Neural progenitor cell (in vitro differentiated cells): ENCODE data around the gene CALHM2.

Experiments
- CTCF ChIP-seq: fragments of 200-600 bp; sonication (generic); IDR thresholded peaks from 2 replicates; pipeline ENCODE4 v1.5.1; 2017; ENCODE audit warnings: antibody characterized with exemption, mild to moderate bottlenecking
- EZH2 ChIP-seq: fragments of 200-600 bp; sonication (generic); IDR thresholded peaks from 2 replicates; pipeline ENCODE4 v1.6.1; 2017; ENCODE audit warnings: antibody characterized with exemption, mild to moderate bottlenecking, moderate library complexity
- EZH2phosphoT487 ChIP-seq: fragments of 200-600 bp; sonication (generic); IDR thresholded peaks from 2 replicates; pipeline ENCODE4 v1.6.1; 2017; ENCODE audit warnings: antibody characterized with exemption

- TF ChIP-seq CTCF (no peak), EZH2 (no peak), EZH2phosphoT487 (no peak)
These were observed 48.3 kb upstream of the CALHM2 start for GRCh38 chr10:103500481-103500880.
